Left lung (tissue), 10 donors: Measurements from ENCODE around the gene ALOX12. TPM values are rescaled to one million over a fixed set of nuclear protein-coding genes. Genes with fewer than 3 reads are reported as not detected.
A peak's percentile ranks its signal among the peaks of the same experiment; 100 is the strongest.

ENCODE experiments used
- ATAC-seq: fragments of 200-7000 bp; cut with Tn5 transposase; one replicate; pipeline ENCODE4 v1.9.1; 2020; ENCODE audit warnings: moderate library complexity
- DNase-seq, 4 donors: peaks; one replicate each; pipeline ENCODE4 v3.0.0-alpha.2; 2013 to 2020
- H3K27ac ChIP-seq, 2 donors: fragments of 200-600 bp; sonication (generic) in 1 of 2; one replicate each; pipeline versions ENCODE4 v1.5.0 to v1.8.0; 2020 to 2021
- H3K27me3 ChIP-seq, 2 donors: fragments of 200-600 bp; sonication (generic) in 1 of 2; one replicate each; pipeline versions ENCODE4 v1.5.0 to v1.8.0; 2020 to 2021
- H3K36me3 ChIP-seq, 2 donors: fragments of 200-600 bp; sonication (generic) in 1 of 2; one replicate each; pipeline versions ENCODE4 v1.5.0 to v1.8.0; 2020 to 2021
- H3K4me1 ChIP-seq, 2 donors: fragments of 200-600 bp; one replicate each; pipeline ENCODE4 v1.8.0; 2021
- H3K4me3 ChIP-seq, 2 donors: fragments of 200-600 bp; sonication (generic) in 1 of 2; one replicate each; pipeline versions ENCODE4 v1.5.0 to v1.8.0; 2020 to 2021; ENCODE audit warnings: mild to moderate bottlenecking in 1 of 2
- H3K9me3 ChIP-seq, 2 donors: fragments of 200-600 bp; sonication (generic) in 1 of 2; one replicate each; pipeline versions ENCODE4 v1.5.0 to v1.8.0; 2020 to 2021
- intact Hi-C, 2 donors: fragments of 100-400 bp; cut with DNase I; formaldehyde crosslinking; loops; one replicate each; pipeline versions ENCODE4 v1.11.2 to v1.14.2; 2022
- polyA plus RNA-seq, 6 donors: library from polyadenylated mRNA; unstranded; fragments of 120-200 nt; gene quantifications; one replicate each; pipeline ENCODE4 v1.2.1, GENCODE V29; 2013; ENCODE audit not compliant: insufficient read length in 6 of 6
- total RNA-seq, 2 donors: library from RNA; stranded (reverse); fragmentation: NEBNext Ultra II Directional; extraction: Animal tissue kit (Norgen Biotek cat#: 25700); gene quantifications; one replicate each; pipeline ENCODE4 v1.2.1, GENCODE V29; 2021
- TF ChIP-seq, protein P1 (sequence below), 2 donors: fragments of 200-600 bp; sonication (generic) in 1 of 2; IDR thresholded peaks; one replicate each; pipeline versions ENCODE4 v1.5.0 to v1.8.0; 2021; ENCODE audit warnings: antibody characterized with exemption in 2 of 2
- donor health status: DM: no; HTN: yes; CAD: no.
- donor health status: DM: no; HTN: no; CAD: no.

Gene ALOX12
- total and polyA plus RNA-seq, 8 donors: 0.29 to 4.4 (median 3.1) TPM

DNA sequence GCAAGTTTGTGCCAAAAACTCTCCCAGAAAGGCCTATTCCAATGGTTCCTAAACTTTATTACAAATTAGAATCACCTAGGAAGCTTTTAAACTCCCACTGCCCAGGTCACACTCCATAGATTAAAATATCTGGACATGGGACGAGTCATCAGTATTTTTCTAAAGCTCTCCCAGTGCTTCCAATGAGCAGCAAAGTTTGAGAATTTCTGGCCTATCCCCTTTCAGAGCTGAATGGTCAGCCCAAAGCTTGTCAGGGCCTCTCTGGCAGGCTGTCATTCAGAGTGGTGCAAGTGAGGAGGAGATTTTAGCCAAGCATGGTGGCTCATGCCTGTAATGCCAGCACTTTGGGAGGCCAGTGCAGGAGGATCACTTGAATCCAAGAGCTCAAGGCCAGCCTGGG, 29.4 kb downstream of the ALOX12 start:
- Histone ChIP-seq H3K4me1 (peaks cover 6 to 51% of the 10 kb centered on the region in 2 donors), H3K36me3 (no peaks in the 10 kb centered on the region), H3K27me3 (peaks cover 0 to 15% of the 10 kb centered on the region in 2 donors), H3K4me3 (peak overlapping the region in 1 of 2 donors; percentile 51), H3K27ac (no peak overlapping the region), H3K9me3 (no peaks in the 10 kb centered on the region)
- ATAC-seq (no peak), DNase-seq (no peak)
- TF ChIP-seq, protein P1, sequence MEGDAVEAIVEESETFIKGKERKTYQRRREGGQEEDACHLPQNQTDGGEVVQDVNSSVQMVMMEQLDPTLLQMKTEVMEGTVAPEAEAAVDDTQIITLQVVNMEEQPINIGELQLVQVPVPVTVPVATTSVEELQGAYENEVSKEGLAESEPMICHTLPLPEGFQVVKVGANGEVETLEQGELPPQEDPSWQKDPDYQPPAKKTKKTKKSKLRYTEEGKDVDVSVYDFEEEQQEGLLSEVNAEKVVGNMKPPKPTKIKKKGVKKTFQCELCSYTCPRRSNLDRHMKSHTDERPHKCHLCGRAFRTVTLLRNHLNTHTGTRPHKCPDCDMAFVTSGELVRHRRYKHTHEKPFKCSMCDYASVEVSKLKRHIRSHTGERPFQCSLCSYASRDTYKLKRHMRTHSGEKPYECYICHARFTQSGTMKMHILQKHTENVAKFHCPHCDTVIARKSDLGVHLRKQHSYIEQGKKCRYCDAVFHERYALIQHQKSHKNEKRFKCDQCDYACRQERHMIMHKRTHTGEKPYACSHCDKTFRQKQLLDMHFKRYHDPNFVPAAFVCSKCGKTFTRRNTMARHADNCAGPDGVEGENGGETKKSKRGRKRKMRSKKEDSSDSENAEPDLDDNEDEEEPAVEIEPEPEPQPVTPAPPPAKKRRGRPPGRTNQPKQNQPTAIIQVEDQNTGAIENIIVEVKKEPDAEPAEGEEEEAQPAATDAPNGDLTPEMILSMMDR (IDR thresholded peaks at IDR 0.05): no peak
- intact Hi-C loops: no loop called here

GRCh38 chr17:7026471-7027115, 30.7 kb downstream of the ALOX12 start:
- Histone ChIP-seq H3K4me1 (peaks cover 6 to 48% of the 10 kb centered on the region in 2 donors), H3K9me3 (no peaks in the 10 kb centered on the region), H3K27ac (no peak overlapping the region), H3K4me3 (no peak overlapping the region), H3K27me3 (peaks cover 0 to 15% of the 10 kb centered on the region in 2 donors), H3K36me3 (no peaks in the 10 kb centered on the region)
- DNase-seq (no peak), ATAC-seq (no peak)
- intact Hi-C loops: no loop called here
- TF ChIP-seq, protein P1 (IDR thresholded peaks at IDR 0.05): no peak

- Histone ChIP-seq H3K27ac (no peak overlapping the region), H3K4me1 (peaks cover 4 to 41% of the 10 kb centered on the region in 2 donors), H3K27me3 (peaks cover 0 to 12% of the 10 kb centered on the region in 2 donors), H3K36me3 (no peaks in the 10 kb centered on the region), H3K4me3 (peak overlapping the region in 1 of 2 donors; percentile 1), H3K9me3 (no peaks in the 10 kb centered on the region)
- DNase-seq (no peak), ATAC-seq (no peak)
- intact Hi-C loops: no loop called here
- TF ChIP-seq, protein P1 (IDR thresholded peaks at IDR 0.05): no peak
Observed at GRCh38 chr17:7027335-7027734, 31.5 kb downstream of the ALOX12 start.

- no peak for ATAC-seq
- Histone ChIP-seq H3K4me1 (peaks cover 0 to 32% of the 10 kb centered on the region in 2 donors), H3K9me3 (no peaks in the 10 kb centered on the region), H3K36me3 (no peaks in the 10 kb centered on the region), H3K27ac (peak overlapping the region; percentile 43 to 56), H3K4me3 (no peak overlapping the region), H3K27me3 (no peaks in the 10 kb centered on the region)
- TF ChIP-seq, protein P1 (IDR thresholded peaks at IDR 0.05): no peak
- intact Hi-C loops: no loop called here
- no peak for DNase-seq
Observed at GRCh38 chr17:7029096-7029495, 33.2 kb downstream of the ALOX12 start.

DNA sequence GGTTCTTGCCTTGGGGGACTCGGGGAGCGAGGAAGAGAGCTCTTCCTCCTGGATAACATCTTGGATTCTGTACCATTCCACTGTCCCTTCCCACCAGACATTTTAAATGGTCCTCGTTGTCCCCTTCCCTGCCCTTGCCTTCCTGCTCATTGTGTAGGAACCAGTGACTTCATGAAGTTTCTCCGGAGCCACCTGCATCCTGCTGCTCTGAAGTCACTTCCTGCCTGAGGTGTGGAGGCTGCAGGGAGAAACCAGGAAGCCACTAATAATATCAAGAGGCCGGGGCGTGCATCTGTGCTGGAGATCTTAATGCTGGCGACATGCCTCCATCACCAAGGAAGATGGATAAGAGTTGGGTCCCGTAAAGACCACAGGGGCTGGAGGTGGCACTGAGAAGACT, 33.8 kb downstream of the ALOX12 start:
- intact Hi-C loops: no loop called here
- ATAC-seq: peak; percentile 30
- peaks cover 0 to 37% of the 10 kb centered on the region in 2 donors for H3K4me1 ChIP-seq

More for the DNA sequence above, 33.8 kb downstream of the ALOX12 start:
- Histone ChIP-seq H3K9me3 (no peaks in the 10 kb centered on the region), H3K4me3 (no peak overlapping the region), H3K27me3 (no peaks in the 10 kb centered on the region), H3K36me3 (no peaks in the 10 kb centered on the region), H3K27ac (peak overlapping the region; percentile 43 to 56)
- DNase-seq: peak in 2 of 4 donors; percentile 34 to 40
- TF ChIP-seq, protein P1 (IDR thresholded peaks at IDR 0.05): no peak
